Right atrium auricular region (tissue), 2 donors: ENCODE results near the gene PGGHG. TPM values are rescaled to one million over a fixed set of nuclear protein-coding genes. Genes with fewer than 3 reads are reported as not detected.

ENCODE experiments used
- DNase-seq: peaks from one replicate; pipeline ENCODE4 v3.0.0-alpha.2; 2019; ENCODE audit warnings: low spot score
- H3K27ac ChIP-seq, 2 donors: fragments of 200-600 bp; sonication (generic); 1 replicate in 1 of 2; 2 replicates in 1 of 2; pipeline ENCODE4 v1.5.1; 2016 to 2019
- H3K27me3 ChIP-seq, 2 donors: fragments of 200-600 bp; sonication (generic); one replicate each; pipeline versions ENCODE4 v1.5.1 to v1.6.0; 2017 to 2019
- H3K36me3 ChIP-seq: fragments of 200-600 bp; sonication (generic); one replicate; pipeline ENCODE4 v1.5.1; 2016
- H3K4me1 ChIP-seq, 2 donors: fragments of 200-600 bp; sonication (generic); one replicate each; pipeline versions ENCODE4 v1.5.1 to v1.6.0; 2017 to 2019
- H3K4me3 ChIP-seq, 2 donors: fragments of 200-600 bp; sonication (generic); 1 replicate in 1 of 2; 2 replicates in 1 of 2; pipeline ENCODE4 v1.5.1; 2017 to 2019; ENCODE audit warnings: mild to moderate bottlenecking in 1 of 2, moderate library complexity in 1 of 2
- H3K9me3 ChIP-seq, 2 donors: fragments of 200-600 bp; sonication (generic); one replicate each; pipeline ENCODE4 v1.5.1; 2019
- total RNA-seq, 2 donors: library from RNA; depleted of rRNA; stranded (reverse); fragments of >200 nt; gene quantifications; one replicate each; pipeline ENCODE4 v1.1.0, GENCODE V29; 2016
- TF ChIP-seq, protein P1 (sequence below), 2 donors: fragments of 200-600 bp; sonication (generic); IDR thresholded peaks; one replicate each; pipeline ENCODE4 v1.5.1; 2019; ENCODE audit warnings: antibody characterized with exemption in 2 of 2

PGGHG gene
- total RNA-seq, 2 donors from 2014 or later = 4.9 to 9.4 TPM

DNA sequence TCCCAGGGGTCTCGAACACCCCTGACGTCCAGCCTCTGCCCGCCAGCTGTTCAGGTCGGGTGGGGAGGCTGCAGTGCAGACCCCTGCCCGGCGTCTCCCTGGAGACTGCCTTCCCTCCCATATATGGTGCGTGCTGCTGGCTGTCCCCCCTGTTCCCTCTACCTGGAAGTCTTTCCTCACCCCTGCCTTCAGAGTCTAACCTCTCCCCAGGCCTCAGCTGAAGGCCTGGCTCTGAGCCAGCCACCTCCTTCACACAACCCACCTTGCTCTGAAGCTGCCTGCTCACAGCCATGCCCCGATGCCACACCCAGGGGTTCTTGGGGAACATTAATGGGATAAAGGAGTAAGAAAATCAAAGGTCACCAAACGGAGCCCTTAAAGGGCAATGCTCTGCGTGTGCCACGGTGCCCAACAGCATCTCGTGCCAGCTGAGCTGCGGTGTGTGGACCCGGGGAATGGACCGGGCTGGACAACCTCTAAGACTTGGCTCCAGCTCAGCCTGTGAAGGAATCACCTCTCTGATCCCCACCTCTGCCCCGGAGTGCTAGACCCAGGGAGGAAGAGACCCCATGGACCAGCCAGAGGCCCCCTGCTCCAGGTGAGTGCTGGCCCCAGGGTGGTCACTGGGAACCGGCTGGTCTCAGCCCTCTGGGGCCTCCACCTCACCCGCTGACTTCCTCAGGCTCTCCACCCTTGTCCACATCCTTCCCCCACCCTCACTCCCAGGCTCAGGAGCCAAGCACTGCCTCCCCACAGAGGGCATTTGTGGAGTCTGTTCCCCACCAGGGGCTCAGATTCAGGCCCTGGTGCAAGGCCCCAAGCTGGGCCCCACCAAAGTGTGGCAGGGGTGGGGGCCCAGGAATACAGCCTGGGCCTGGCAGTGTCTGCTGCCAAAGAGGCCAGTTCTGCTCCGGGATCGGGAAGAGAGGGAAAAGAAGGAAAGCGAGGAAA, 10.7 kb upstream of the PGGHG start, which contains the start of gene NLRP6:
TSS of gene NLRP6 (plus strand) at position 407 of the 951 bp plus-strand sequence. CDS start at position 570, 163 bp downstream.
- peaks cover 24 to 44% of the 10 kb centered on the region in 2 donors for H3K27me3 ChIP-seq
- peak within 1 kb of the TSS in 1 of 2 donors; percentile 33 for H3K4me3 ChIP-seq
- no peaks in the 10 kb centered on the region for H3K36me3 ChIP-seq
- TF ChIP-seq, protein P1, sequence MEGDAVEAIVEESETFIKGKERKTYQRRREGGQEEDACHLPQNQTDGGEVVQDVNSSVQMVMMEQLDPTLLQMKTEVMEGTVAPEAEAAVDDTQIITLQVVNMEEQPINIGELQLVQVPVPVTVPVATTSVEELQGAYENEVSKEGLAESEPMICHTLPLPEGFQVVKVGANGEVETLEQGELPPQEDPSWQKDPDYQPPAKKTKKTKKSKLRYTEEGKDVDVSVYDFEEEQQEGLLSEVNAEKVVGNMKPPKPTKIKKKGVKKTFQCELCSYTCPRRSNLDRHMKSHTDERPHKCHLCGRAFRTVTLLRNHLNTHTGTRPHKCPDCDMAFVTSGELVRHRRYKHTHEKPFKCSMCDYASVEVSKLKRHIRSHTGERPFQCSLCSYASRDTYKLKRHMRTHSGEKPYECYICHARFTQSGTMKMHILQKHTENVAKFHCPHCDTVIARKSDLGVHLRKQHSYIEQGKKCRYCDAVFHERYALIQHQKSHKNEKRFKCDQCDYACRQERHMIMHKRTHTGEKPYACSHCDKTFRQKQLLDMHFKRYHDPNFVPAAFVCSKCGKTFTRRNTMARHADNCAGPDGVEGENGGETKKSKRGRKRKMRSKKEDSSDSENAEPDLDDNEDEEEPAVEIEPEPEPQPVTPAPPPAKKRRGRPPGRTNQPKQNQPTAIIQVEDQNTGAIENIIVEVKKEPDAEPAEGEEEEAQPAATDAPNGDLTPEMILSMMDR (IDR thresholded peaks at IDR 0.05) = no peak
- H3K4me1 ChIP-seq = peaks cover 0 to 20% of the 10 kb centered on the region in 2 donors
- no peak for DNase-seq
- no peak within 1 kb of the TSS for H3K27ac ChIP-seq
- H3K9me3 ChIP-seq = no peaks in the 10 kb centered on the region

DNA sequence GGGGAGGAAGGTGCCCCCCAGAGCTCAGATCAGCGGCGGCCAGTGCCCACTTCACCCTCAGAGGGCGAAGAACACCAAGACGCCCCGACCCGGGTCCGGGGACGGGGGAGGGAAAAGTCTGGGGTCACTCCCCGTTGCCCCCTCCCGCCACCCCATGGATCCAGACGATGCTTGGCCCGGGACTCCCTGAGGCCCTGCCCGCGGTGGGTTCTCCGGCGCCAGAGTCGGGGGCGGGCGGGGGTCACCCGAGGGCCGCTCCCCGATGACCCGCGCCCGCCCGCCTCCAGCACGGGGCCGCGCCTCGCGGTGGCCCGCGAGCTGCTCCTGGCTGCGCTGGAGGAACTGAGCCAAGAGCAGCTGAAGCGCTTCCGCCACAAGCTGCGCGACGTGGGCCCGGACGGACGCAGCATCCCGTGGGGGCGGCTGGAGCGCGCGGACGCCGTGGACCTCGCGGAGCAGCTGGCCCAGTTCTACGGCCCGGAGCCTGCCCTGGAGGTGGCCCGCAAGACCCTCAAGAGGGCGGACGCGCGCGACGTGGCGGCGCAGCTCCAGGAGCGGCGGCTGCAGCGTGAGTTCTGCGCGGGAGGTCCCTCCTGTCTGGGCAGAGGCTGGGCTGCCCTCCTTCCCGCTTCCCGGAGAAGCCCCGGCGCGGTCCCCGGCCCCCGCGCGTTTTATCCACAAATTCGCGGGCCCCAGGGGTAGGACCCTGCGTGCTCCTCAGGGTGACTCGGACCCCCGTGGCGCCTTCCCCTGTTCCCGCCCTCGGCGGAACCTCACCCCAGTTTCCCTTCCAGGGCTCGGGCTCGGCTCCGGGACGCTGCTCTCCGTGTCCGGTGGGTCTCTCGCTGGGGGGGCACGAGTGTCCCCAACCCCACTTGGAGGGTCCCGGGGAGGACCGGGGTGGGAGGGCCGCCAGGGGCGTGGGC, 9.6 kb upstream of the PGGHG start:
- Histone ChIP-seq H3K27me3 (peaks cover 24 to 44% of the 10 kb centered on the region in 2 donors), H3K4me1 (peaks cover 0 to 20% of the 10 kb centered on the region in 2 donors), H3K36me3 (no peaks in the 10 kb centered on the region), H3K4me3 (peak overlapping the region in 1 of 2 donors; percentile 33), H3K9me3 (no peaks in the 10 kb centered on the region), H3K27ac (no peak overlapping the region)
- TF ChIP-seq, protein P1 (IDR thresholded peaks at IDR 0.05) = no peak
- no peak for DNase-seq

DNA sequence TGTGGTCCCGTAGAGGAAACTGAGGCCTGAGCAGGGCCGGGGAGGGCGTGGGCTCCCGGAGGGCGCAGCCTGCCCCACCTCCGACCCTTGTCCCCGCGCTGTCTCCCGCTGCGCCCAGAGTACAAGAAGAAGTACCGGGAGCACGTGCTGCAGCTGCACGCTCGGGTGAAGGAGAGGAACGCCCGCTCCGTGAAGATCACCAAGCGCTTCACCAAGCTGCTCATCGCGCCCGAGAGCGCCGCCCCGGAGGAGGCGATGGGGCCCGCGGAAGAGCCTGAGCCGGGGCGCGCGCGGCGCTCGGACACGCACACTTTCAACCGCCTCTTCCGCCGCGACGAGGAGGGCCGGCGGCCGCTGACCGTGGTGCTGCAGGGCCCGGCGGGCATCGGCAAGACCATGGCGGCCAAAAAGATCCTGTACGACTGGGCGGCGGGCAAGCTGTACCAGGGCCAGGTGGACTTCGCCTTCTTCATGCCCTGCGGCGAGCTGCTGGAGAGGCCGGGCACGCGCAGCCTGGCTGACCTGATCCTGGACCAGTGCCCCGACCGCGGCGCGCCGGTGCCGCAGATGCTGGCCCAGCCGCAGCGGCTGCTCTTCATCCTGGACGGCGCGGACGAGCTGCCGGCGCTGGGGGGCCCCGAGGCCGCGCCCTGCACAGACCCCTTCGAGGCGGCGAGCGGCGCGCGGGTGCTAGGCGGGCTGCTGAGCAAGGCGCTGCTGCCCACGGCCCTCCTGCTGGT, 8.8 kb upstream of the PGGHG start:
- H3K27me3 ChIP-seq = peaks cover 24 to 44% of the 10 kb centered on the region in 2 donors

DNA sequence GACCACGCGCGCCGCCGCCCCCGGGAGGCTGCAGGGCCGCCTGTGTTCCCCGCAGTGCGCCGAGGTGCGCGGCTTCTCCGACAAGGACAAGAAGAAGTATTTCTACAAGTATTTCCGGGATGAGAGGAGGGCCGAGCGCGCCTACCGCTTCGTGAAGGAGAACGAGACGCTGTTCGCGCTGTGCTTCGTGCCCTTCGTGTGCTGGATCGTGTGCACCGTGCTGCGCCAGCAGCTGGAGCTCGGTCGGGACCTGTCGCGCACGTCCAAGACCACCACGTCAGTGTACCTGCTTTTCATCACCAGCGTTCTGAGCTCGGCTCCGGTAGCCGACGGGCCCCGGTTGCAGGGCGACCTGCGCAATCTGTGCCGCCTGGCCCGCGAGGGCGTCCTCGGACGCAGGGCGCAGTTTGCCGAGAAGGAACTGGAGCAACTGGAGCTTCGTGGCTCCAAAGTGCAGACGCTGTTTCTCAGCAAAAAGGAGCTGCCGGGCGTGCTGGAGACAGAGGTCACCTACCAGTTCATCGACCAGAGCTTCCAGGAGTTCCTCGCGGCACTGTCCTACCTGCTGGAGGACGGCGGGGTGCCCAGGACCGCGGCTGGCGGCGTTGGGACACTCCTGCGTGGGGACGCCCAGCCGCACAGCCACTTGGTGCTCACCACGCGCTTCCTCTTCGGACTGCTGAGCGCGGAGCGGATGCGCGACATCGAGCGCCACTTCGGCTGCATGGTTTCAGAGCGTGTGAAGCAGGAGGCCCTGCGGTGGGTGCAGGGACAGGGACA, 8.0 kb upstream of the PGGHG start:
- no peak overlapping the region for H3K27ac ChIP-seq
- TF ChIP-seq, protein P1 (IDR thresholded peaks at IDR 0.05) = no peak
- H3K27me3 ChIP-seq = peaks cover 24 to 44% of the 10 kb centered on the region in 2 donors
- H3K36me3 ChIP-seq = no peaks in the 10 kb centered on the region
- peaks cover 0 to 20% of the 10 kb centered on the region in 2 donors for H3K4me1 ChIP-seq
- H3K4me3 ChIP-seq = peak overlapping the region in 1 of 2 donors; percentile 33
- DNase-seq = no peak
- no peaks in the 10 kb centered on the region for H3K9me3 ChIP-seq

More for the DNA sequence above, 8.8 kb upstream of the PGGHG start:
- TF ChIP-seq, protein P1 (IDR thresholded peaks at IDR 0.05) = no peak
- Histone ChIP-seq H3K9me3 (no peaks in the 10 kb centered on the region), H3K27ac (no peak overlapping the region), H3K36me3 (no peaks in the 10 kb centered on the region), H3K4me1 (peaks cover 0 to 20% of the 10 kb centered on the region in 2 donors), H3K4me3 (peak overlapping the region in 1 of 2 donors; percentile 33)
- DNase-seq = no peak
